Activated CD4-positive, CD25-positive, alpha-beta regulatory T cell (primary cell): ENCODE data around the gene DMRT3.

ENCODE experiments used
- DNase-seq, 4 experiments: peaks; one replicate each; lab custom pipeline; 2025; lab: John Stamatoyannopoulos, UW

Gene DMRT3

GRCh38 chr9:970151-970996, 6.1 kb upstream of the DMRT3 start:
- no peak for DNase-seq

GRCh38 chr9:971901-972500, 4.5 kb upstream of the DMRT3 start:
- no peak for DNase-seq

GRCh38 chr9:972501-973294, 3.8 kb upstream of the DMRT3 start:
- DNase-seq: no peak

- no peak for DNase-seq
Observed at GRCh38 chr9:973295-973834, 3.1 kb upstream of the DMRT3 start.

- DNase-seq: no peak
Observed at GRCh38 chr9:974031-974995, 2.1 kb upstream of the DMRT3 start.

GRCh38 chr9:974996-975739, 1.3 kb upstream of the DMRT3 start:
- no peak for DNase-seq

- DNase-seq: no peak
Observed at GRCh38 chr9:975740-976257, 656 bp upstream of the DMRT3 start.

GRCh38 chr9:976943-977837, 735 bp downstream of the DMRT3 start:
- no peak for DNase-seq

GRCh38 chr9:977838-978830, 1.7 kb downstream of the DMRT3 start:
- no peak for DNase-seq

GRCh38 chr9:979983-980382, 3.5 kb downstream of the DMRT3 start:
- DNase-seq: no peak

GRCh38 chr9:980640-981039, 4.2 kb downstream of the DMRT3 start:
- no peak for DNase-seq

GRCh38 chr9:981491-981898, 5.0 kb downstream of the DMRT3 start:
- no peak for DNase-seq

GRCh38 chr9:982394-983230, 6.2 kb downstream of the DMRT3 start:
- no peak for DNase-seq

- no peak for DNase-seq
Observed at GRCh38 chr9:994005-994404, 17.6 kb downstream of the DMRT3 start.

GRCh38 chr9:995192-995591, 18.7 kb downstream of the DMRT3 start:
- DNase-seq: no peak

GRCh38 chr9:995781-996180, 19.3 kb downstream of the DMRT3 start:
- no peak for DNase-seq
